Activated CD4-positive, alpha-beta T cell treated with anti-CD3 and anti-CD28 coated beads, Interleukin-2, amount 50 U/mL, for 16 hours (primary cell): ENCODE results near the gene RERE.
"Not testable (repeated sequence)": the region's sequence is repeated elsewhere in the genome, so short reads cannot be mapped to it uniquely, and the experiment has no call there.

ENCODE experiments used
- DNase-seq: peaks from one replicate; pipeline ENCODE4 v3.0.0-alpha.2; 2020

RERE gene

DNA sequence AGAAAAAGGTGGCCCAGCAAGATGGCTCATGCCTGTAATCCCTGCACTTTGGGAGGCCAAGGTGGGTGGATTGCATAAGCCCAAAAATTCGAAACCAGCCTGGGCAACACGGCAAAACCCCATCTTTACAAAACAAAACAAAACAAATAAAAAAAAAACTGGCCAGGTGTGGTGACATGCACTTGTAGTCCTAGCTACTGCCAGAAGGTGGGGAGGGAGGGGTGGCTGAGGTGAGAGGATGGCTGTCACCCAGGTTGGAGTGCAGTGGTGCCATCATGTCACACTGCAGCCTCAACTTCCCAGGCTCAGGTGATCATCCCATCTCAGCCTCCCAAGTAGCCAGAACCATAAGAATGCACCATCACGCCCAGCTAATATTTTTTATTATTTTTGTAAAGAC is 22.8 kb downstream of the RERE start:
- no peak for DNase-seq

DNA sequence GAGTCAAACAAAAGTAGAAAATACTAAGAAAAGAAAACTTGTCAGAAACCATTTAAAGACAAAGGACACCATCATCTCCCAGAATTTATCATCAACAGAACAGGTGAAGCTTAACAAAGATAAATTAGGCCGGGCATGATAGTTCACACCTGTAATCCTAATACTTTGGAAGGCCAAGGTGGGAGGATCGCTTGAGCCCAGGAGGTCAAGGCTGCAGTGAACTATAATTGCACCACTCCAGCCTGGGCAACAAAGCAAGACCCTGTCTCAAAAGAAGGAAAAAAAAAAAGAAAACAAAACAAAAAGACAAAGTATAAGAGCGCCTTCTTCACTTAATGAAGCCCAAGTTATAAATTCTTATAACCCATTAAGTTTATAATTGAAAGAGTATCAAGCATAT is 25.6 kb downstream of the RERE start:
- DNase-seq: no peak

- DNase-seq: no peak
Observed at GRCh38 chr1:8790987-8791386, 26.5 kb downstream of the RERE start.

DNA sequence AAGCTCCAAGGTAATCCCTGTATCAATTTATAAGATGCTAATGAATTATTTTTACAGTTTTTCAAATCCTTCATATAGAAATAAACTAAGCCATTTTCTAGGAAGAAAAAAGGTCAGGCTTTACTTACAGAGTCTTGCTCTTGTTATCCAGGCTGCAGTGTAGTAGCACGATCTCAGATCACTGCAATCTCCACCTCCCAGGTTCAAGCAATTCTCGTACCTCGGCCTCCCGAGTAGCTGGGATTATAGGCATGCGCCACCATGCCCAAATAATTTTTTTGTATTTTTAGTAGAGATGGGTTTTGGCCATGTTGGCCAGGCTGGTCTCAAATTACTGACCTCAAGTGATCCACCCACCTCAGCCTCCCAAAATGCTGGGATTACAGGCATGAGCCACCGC is 27.0 kb downstream of the RERE start:
- DNase-seq: no peak

DNA sequence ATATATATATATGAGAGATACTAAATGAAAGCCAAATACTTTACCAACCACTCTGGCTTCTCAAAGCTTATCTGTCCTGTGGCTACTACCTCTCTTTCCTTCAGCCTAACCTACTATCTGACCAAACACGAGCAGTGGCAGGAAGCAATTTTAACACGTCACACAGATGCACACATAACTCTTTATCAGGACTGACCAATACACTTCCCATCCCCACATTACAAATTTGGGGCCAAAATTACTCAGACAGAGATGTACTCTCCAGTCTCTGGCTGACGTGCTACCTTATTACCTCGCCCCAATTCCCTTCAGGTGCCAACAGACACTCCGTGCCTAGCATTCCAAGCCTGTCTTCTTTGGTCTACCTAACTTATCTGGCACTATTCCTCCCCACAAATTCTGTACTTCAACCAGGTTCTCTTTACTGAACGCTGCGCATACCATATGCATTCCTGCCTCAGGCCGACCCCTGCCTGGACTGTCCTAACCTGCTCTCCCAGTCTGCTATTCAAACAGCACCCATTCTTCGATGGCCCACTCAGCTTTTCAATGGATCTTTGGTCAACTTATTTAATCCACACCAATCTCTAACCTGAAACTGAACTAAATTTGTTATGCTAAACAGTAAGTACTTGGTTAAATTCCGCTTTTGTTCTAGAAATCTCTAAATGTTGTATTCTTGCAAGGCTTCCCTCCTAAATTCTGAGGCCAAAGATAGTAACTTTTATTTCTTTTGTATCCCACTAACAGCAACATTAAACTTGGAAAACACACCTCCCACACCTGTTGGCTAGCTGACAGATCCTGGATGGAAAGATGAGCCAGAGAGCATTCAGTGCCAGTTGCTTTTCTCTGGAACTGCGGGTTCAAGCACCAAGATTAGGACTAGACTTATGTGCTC is 27.9 kb downstream of the RERE start:
- no peak for DNase-seq

- DNase-seq: no peak
Observed at GRCh38 chr1:8787218-8787617, 30.2 kb downstream of the RERE start.

DNA sequence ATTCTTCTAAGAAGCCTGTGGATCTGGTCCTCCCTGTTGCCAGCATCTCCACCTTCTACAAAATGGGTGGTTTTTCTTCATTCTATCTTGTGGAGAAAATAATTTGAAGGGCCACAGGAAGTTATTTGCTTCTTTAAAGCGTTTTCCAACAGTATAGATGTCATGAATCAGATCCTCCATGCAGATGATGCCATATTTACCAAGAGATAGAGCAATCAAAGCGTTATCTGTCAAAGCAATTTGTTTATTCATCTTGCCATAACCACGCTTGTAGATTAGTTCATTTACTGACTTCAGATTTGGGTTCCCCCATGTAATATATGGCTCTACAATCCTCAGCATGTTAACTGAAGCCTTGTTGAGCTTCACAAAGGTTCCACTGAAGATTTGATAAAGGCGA is 31.2 kb downstream of the RERE start:
- not testable (repeated sequence) for DNase-seq

GRCh38 chr1:8782955-8783354 is 34.5 kb downstream of the RERE start:
- no peak for DNase-seq

DNA sequence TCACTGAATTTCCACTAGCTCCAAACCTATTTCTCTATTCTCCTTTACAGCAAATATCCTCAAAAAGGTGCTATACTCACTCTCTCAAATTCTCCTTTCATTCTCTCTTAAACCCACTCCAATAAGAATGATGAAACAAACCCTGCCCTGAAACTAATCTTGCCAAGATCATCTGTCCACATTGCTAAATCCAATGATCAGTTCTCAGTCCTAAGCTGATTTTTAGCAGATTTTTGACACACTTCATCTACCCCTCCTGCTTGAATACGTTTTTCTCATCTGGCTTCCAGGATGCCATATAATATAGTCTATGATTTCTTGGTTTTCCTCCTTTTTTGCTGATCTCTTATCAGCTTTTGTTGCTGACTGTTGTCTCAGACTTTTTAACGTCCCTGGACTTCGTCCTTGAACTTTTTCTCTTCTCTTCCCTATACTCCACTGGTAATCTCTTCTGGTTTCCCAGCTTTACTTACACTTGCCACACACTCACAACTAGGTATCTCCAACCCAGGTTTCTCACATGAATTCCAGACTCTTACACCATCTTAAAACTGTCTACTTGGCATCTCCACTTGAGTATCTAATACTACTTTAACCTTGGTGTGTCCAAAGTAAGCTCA is 35.3 kb downstream of the RERE start:
- DNase-seq: no peak

DNA sequence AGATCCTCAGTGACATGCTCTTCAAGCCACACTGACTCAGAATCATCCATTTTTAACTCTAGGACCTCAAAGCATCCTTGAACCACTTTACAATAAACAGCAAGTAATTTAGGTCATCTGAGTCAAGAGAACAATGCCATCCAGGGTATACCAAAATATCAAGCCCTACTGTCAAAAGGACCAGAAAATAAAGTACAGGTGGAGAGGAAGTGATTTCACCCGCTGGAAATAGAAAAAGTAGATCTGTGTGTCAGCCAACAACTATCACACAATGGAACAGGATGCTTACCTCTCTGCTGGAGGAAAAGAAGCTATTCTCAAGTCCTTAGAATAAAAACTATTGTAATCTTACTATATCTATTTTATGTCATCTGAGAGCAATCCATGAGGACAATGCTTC is 37.0 kb downstream of the RERE start:
- DNase-seq: no peak

- peak; percentile 14 for DNase-seq
Observed at GRCh38 chr1:8777867-8778266, 39.6 kb downstream of the RERE start.

GRCh38 chr1:8776104-8776503 is 41.3 kb downstream of the RERE start:
- DNase-seq: no peak

DNA sequence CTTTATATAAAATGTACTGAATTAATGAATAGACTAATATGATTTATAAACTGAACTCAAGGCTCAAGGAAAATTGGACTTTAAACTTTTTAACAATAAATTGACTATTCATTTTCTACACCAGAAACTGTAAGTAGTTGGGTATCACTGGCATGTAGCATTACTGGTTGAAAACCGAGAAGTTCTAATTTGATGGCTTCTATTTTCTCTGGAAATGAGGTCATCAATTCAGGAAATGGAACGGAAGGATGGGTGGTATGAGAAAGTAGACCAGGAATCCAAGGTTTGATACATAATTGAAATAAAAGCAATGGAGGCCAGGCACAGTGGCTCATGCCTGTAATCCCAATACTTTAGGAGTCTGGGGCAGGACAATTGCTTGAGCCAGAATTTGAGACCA is 50.4 kb downstream of the RERE start:
- peak; percentile 14 for DNase-seq

DNA sequence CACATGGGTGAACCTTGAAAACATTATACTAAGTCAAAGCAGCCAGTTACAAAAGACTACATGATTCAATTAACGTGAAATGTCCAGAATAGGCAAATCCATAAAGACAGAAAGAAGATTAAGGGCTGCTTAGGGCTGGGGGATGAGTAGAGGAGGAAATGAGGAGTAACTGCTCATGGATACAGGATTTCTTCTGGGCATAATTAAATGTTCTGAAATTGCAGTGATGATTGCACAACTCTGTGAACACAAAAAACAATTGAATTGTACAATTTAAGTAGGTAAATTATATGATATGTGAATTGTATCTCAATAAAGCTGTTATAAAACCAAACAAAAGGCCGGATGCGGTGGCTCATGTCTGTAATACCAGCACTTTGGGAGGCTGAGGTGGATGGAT is 52.2 kb downstream of the RERE start:
- no peak for DNase-seq

- no peak for DNase-seq
Observed at GRCh38 chr1:8764293-8764937, 53.0 kb downstream of the RERE start.

GRCh38 chr1:8763888-8764287 is 53.6 kb downstream of the RERE start:
- no peak for DNase-seq

GRCh38 chr1:8754993-8755392 is 62.4 kb downstream of the RERE start:
- DNase-seq: no peak

DNA sequence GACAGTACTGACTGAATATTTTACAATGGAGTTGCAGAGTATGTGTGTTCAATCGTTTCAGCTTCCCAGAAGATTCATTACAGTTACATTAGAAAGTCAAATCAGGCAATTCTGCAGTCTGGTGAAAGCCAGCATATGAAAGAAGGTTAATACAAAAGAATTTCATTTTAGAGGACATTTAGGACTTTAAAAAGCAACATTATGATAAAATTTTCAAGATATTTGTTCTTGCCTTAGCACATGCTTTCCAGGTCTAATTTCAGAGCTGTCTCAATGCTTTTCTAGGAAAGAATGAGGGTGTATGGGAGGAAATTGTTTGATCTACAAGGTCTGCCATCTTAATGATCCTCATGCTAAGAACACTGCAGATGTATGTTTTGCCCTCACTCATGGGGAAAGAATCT is 63.2 kb downstream of the RERE start:
- DNase-seq: no peak

GRCh38 chr1:8753736-8754135 is 63.7 kb downstream of the RERE start:
- DNase-seq: no peak

GRCh38 chr1:8752921-8753713 is 64.3 kb downstream of the RERE start:
- DNase-seq: no peak

DNA sequence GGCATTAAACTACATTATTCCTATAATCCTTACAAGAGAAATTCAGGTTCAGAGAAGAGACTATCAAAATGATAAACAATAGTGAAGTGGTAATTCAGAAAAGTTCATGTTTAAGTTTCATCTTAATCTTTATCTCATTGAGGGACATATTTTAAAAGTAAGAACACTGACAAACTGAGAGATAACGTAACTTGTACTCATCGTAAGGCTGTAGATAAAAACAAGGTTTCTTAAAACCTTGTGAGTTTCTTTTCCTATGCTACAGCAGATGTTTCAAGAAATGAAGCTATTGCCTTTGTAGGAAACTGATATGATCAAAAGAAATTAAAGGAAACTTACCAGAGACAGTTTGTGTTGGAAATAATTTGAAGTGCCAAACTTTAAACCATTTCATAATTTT is 65.0 kb downstream of the RERE start:
- DNase-seq: peak; percentile 2

DNA sequence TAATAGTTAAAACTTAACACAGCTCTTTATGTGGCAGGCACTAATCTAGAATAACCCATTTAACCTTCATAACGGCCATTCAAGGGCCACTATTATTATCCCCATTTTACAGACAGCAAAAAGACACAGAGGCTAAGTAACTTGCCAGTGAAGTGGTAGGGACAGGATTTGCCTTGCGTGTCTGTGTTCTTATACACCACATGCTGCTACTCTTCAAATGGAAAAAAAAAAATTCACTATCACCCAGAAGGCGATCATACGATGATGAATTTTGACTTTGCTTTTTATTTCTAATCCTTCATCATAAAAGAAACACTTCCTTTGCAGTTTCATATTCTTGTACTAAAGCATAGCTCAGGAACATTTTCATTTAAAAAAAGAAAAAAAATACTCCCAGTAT is 65.5 kb downstream of the RERE start:
- DNase-seq: no peak
